H1 (cell line): ENCODE results near the gene SLC38A8. TPM values are rescaled to one million over a fixed set of nuclear protein-coding genes. Genes with fewer than 3 reads are reported as not detected.

Experiments used
- polyA plus RNA-seq, 7 experiments: library from polyadenylated mRNA; depleted of rRNA in 3 of 7; stranded (reverse) in 5 of 7; unstranded in 2 of 7; fragments of >200 nt in 5 of 7; fragments of 200-250 nt in 2 of 7; gene quantifications; 1 replicate in 5 of 7; 2 replicates in 1 of 7; 4 replicates in 1 of 7; pipeline versions ENCODE4 v1.2.1 to v1.2.3, GENCODE V29; 2011 to 2013; ENCODE audit warnings: missing spikeins in 2 of 7, mixed read lengths in 2 of 7
- small RNA-seq: library from polyadenylated mRNA; stranded (forward); fragments of <200 nt; extraction: miRNeasy Mini kit (QIAGEN cat#:217004); gene quantifications from one replicate; pipeline ENCODE3, GENCODE V24; 2013; ENCODE audit not compliant: insufficient read depth
- total RNA-seq: library from RNA; stranded (reverse); fragmentation: NEBNext Ultra II Directional; extraction: Animal tissue kit (Norgen Biotek cat#: 25700); gene quantifications from 2 replicates; pipeline ENCODE4 v1.2.1, GENCODE V29; 2021

SLC38A8 gene
- total and polyA plus RNA-seq, 2 of the 8 experiments (the other 6 are each of a cell fraction or from before 2014, with no cell fraction given): 0.08 TPM; not detected in 1

Small RNA genes lying within 50 kb of the gene (small RNA-seq; reads per million reads assigned to genes)
- 0.69 reads per million for gene RNA5SP432

Other genes with a start within 250 kb of the SLC38A8 start
- 216 and 219 TPM in 2 replicates for gene HSBP1, start 234.8 kb downstream of the SLC38A8 start, total RNA-seq
- 56.3 and 78.4 TPM in 2 replicates for gene HSBP1, start 234.8 kb downstream of the SLC38A8 start, polyA plus RNA-seq (2011; rRNA removed)
- 5.8 and 7.0 TPM in 2 replicates for gene MLYCD, start 143.7 kb downstream of the SLC38A8 start, total RNA-seq
- 3.7 and 4.6 TPM in 2 replicates for gene MLYCD, start 143.7 kb downstream of the SLC38A8 start, polyA plus RNA-seq (2011; rRNA removed)
- 0.48 and 0.58 TPM in 2 replicates for gene OSGIN1, start 89.6 kb downstream of the SLC38A8 start, total RNA-seq
- gene OSGIN1, start 89.6 kb downstream of the SLC38A8 start, polyA plus RNA-seq (2011; rRNA removed): 0.76 and 1.5 TPM in 2 replicates
- gene NECAB2, start 74.6 kb downstream of the SLC38A8 start, total RNA-seq: 2.0 and 3.6 TPM in 2 replicates
- gene NECAB2, start 74.6 kb downstream of the SLC38A8 start, polyA plus RNA-seq (2011; rRNA removed): 4.2 and 7.5 TPM in 2 replicates
- 52.0 and 53.3 TPM in 2 replicates for gene MBTPS1, start 74.1 kb upstream of the SLC38A8 start, total RNA-seq
- 30.6 and 33.7 TPM in 2 replicates for gene MBTPS1, start 74.1 kb upstream of the SLC38A8 start, polyA plus RNA-seq (2011; rRNA removed)
- gene HSDL1, start 102.4 kb upstream of the SLC38A8 start, total RNA-seq: 55.7 and 58.5 TPM in 2 replicates
- gene HSDL1, start 102.4 kb upstream of the SLC38A8 start, polyA plus RNA-seq (2011; rRNA removed): 18.2 and 25.0 TPM in 2 replicates
- gene DNAAF1, start 102.5 kb upstream of the SLC38A8 start, total RNA-seq: 0.09 and 0.27 TPM in 2 replicates
- 0.06 and 0.15 TPM in 2 replicates for gene DNAAF1, start 102.5 kb upstream of the SLC38A8 start, polyA plus RNA-seq (2011; rRNA removed)
- 63.8 and 68.0 TPM in 2 replicates for gene TAF1C, start 144.3 kb upstream of the SLC38A8 start, total RNA-seq
- 44.6 and 81.6 TPM in 2 replicates for gene TAF1C, start 144.3 kb upstream of the SLC38A8 start, polyA plus RNA-seq (2011; rRNA removed)
- gene ADAD2, start 148.4 kb upstream of the SLC38A8 start, total RNA-seq: 1.3 and 1.6 TPM in 2 replicates
- 1.2 and 2.3 TPM in 2 replicates for gene ADAD2, start 148.4 kb upstream of the SLC38A8 start, polyA plus RNA-seq (2011; rRNA removed)
- gene KCNG4, start 197.2 kb upstream of the SLC38A8 start, total RNA-seq: not detected in 2 replicates
- not detected in 2 replicates for gene KCNG4, start 197.2 kb upstream of the SLC38A8 start, polyA plus RNA-seq (2011; rRNA removed)